HG02571 (cell line): ENCODE results near the gene C16orf89.
"Not testable (repeated sequence)": the region's sequence is repeated elsewhere in the genome, so short reads cannot be mapped to it uniquely, and the experiment has no call there.

Source experiments
- ATAC-seq: cut with Tn5 transposase; IDR thresholded peaks from one replicate; pipeline ENCODE4 v1.9.1; 2021; ENCODE audit warnings: mild to moderate bottlenecking, moderate library complexity; ENCODE audit not compliant: unreplicated experiment

The C16orf89 gene

DNA sequence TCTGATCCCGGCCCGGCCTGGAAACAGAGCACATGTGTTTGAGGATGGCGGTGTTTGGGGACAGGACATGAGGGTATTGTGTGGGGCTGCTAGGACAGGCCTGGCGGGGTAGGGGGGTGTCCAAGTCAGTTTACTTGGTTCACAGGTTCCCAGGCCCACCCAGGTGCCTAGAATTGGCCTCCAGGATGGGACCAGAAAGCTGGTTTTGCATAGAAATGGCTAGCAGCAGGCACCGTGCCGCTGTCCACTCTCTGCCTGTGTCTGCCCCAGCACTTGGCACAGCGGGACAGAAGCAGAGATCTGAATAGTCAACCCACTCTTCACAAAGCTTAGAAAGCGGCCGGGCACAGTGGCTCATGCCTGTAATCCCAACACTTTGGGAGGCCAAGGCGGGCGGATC is 20.0 kb upstream of the C16orf89 start:
- ATAC-seq = not testable (repeated sequence)

DNA sequence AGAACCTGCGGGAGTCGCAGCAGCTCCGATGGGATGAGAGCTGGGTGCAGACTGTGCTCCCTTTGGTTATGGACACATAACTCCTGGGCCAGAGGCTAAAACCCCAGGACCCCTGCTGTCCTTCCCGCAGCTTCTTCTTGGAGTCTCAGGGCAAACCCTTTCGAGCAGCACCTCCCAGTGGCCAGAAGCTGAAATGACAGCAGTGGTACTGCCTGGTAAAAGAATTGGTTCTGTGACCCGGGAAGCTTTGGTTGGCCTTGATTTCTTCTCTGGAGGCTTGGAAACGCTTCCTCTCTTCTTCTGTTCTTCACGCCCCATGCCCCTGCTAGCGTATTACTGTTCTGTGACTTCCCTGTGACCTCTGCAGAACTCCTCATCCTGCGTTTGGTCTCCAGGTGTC is 19.0 kb upstream of the C16orf89 start:
- ATAC-seq = not testable (repeated sequence)

DNA sequence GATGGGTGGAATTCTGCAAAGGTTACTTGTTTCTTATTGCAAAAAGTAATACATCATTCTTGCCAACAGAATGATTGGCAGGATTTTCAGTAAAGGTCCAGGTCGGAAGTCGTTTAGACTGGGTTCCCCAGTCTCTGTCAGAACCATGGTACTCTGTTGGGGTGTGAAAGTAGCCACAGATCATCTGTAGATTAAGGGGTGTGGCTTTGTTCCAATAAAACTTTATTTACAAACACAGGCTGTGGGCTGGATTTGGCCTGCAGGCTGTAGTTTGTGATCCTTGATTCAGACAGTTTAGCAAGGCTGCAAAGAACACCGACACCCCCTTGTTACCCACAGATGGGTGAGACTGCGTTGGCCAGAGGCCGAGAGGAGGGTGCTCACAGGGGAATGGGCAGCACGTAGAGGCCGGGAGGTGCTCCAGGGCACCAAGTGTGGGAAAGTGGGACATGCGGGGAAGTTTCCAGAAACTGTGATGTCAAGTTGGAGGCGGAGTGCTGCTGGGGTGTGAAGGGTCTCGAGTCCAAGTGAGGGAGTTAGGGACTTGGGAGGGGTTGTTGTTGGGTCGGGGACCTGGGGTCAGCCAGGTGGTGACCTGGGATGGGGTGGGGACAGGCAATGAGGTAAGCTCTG is 18.5 kb upstream of the C16orf89 start:
- ATAC-seq = not testable (repeated sequence)

DNA sequence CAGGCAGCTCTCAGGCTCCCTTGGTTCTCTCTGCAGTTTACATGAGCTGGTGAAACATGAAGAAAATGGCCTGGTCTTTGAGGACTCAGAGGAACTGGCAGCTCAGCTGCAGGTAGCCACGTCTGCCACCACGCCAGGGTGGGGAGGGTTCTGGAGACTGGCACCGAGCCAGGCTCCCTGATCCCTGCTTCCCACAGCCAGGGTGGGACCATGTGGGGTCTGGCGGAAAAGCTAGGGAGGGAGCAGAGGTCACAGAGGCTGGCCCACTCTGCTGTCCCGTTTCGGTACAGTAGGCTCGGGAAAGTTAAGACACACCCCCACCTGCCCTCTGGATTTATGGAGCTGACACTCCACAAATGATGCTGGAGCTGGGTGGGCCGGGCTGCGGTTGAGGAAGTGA is 17.9 kb upstream of the C16orf89 start:
- not testable (repeated sequence) for ATAC-seq

DNA sequence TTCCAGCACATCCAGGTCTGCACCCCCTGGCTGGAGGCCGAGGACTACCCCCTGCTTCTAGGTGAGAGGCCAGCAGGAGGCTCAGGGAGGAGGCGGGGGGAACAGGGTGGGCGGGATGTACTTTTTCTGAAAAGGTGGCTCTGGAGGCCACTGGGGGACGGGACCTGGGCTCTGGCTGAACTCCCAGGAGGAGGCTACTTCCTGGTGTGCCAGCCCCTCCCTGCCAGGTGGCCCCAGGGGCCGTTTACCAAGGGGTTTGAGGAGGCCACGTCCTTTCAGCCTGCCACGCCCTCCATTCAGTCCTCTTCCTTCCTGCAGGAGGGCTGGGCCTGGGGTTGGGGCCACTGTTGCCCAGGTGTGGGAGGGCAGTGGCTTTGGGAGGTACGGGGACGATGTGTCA is 15.2 kb upstream of the C16orf89 start:
- ATAC-seq = not testable (repeated sequence)

DNA sequence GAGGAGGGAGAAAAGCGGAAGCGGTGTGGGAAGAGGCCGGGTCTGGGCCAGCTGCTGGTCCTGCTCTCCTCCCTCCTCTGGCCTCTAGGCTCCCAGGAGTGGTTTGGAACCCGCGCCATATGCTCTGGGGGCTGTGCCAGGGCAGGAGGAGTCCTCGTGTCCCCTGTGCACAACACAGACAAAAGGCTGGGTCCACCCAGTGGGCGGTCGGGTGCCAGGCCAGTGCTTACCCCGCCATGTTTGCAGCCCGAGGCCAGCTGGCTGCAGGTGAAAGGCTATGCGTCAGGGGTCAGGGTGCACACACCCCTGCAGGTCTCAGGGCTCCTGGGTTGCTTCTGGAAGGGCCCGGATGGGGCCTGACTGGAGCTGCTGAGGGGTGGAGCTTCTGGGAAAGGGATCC is 14.7 kb upstream of the C16orf89 start:
- not testable (repeated sequence) for ATAC-seq

DNA sequence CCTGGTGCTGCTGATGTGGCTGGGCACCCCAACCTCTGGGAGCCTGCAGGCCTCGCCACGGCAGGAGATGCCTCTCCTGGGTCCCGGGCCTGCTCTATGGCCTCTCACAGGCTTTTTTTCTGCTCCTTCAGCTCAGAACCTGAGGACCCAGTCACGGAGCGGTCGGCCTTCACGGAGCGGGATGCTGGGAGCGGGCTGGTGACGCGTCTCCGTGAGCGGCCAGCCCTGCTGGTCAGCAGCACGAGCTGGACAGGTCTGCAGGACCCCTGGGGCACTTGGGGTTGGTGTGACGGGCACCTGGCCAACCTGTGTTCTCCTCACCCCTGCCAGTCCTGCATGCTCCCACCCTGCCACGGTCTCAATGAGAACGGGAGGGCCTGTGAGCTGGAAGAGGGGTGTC is 12.9 kb upstream of the C16orf89 start:
- no peak for ATAC-seq

DNA sequence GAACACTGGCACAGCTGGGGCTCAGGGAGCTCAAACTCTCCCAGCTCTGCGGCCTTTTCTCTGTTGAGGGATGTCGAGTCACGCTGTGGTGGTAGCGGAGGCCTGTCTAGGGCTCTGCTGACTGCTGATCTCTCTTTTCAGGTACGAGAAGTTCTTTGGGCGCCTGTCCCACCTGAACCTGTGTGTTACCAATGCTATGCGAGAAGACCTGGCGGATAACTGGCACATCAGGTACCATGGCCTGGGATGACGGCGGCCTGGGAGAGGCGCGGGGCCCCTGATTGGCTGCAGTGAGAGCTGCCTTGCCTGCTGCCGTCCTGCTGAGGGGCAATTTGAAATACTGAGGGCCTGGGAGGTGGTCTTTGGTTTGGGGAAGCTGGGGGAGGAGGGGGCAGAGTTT is 11.5 kb upstream of the C16orf89 start:
- ATAC-seq = no peak

DNA sequence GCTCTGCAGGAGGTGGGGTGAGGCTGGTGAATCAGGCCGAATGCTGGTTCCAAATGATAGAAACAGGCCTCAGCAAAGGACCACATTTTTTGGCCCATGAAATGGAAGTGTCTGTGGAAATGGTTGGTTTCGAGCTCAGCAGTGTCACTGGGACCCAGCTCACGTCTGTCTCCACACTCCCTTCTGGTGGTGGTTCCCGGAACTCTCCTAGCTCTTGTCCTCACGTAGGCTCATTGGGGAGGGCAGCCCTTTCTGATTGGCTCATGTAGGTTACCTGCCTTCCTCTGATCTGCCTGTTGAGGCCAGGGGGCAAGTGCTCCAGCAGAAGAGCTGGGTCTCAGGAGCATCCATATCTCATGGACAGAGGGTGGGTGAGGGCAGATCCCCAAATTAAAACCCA is 9.9 kb upstream of the C16orf89 start:
- ATAC-seq = no peak

DNA sequence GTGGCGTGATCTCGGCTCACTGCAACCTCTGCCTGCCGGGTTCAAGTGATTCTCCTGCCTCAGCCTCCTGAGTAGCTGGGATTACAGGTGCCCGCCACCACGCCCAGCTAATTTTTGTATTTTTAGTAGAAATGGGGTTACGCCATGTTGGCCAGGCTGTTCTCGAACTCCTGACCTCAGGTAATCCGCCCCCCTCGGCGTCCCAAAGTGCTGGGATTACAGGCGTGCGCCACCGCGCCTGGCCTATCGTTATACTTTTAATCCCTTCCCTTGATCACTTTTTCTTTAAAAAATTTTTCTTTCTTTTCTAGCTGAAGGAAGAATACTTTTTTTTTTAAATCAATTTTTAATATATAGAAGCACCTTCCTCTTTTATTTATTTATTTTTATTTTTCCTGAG is 8.0 kb upstream of the C16orf89 start:
- ATAC-seq = not testable (repeated sequence)

DNA sequence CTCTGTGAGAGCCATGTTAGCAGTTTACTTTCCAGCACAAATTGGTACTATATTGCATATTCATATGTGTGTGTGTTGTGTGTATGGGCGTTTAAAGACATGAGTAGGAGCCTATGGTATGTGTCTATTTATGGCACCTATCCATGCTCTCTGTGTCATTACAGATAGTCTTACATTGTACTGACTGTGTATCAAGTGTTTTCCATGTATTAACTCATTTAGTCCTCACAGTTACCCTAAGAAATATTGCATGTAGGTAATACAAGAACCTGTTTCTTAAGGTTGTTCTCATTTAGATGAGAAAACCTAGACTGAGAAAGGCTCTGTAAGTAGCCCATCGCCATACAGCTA is 7.5 kb upstream of the C16orf89 start:
- ATAC-seq = no peak

DNA sequence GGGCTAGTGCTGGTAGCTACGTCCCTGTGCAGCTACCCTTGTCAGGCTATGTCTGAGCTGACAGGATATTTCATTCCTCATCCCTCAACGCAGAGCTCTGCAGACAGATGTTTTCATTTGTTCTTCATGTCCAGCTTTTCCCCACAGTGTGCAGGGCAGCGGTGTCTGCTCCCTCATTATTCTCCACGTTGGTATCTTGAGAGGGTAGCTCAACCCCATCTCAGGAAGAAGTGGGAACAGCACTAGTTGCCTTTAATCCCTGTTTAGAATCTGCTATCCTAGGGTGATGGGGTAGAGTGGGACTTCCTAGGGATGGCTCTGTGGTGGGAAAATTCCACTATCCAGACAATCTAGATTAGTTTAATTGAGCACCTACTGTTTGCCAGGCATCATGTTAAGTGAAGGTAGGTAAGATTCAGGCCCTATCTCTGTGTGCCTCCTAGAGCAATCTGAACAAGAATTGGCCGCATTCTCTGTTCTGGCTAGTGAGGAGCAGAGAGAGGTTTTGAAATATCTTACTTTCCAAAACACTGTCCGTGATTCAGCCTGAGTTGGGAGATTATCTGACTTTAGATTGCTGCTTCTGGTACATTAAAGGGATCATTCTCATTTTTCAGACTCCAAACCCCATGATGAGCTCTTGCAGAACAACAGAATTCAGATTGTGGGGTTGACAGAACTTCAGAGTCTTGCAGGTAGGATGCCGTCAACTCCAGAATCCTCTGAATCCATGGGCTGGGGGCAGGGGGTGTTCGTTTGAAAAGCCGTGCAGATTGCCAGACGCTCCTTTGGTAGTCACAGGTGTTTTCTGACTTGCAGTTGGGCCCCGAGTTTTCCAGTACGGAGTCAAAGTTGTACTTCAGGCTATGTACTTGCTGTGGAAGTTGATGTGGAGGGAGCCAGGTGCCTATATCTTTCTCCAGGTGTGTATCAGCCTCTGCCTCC is 6.8 kb upstream of the C16orf89 start:
- no peak for ATAC-seq

DNA sequence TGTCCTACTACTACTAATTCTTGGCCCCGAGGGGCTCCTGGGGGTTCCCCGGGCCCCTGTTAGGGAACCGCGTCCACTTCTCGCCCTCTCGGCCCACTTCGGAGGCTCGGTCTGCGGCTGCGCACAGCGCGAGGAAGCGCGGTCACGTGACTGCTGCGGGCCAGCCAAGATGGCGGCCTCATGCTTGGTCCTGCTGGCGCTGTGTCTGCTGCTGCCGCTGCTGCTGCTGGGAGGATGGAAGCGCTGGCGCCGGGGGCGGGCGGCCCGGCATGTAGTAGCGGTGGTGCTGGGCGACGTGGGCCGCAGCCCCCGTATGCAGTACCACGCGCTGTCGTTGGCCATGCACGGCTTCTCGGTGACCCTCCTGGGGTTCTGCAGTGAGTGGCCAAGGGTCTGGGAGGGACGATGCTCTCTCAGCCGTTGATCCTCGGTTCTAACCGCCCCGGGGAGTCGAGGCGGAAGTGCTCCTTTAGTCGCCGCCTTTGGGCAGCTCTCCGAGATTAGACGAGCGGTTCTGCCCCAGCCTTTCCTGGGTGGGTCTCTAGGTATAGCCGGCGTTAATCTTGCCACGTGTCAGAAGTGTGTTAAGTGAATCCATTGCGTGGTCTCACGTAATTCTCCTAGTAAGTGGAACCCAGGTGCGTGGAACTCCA is 6.1 kb upstream of the C16orf89 start, which contains the start of gene ALG1:
ALG1 (plus strand) TSS at position 163 of the 653 bp plus-strand sequence; CDS start at position 170, 7 bp downstream.
- peak; percentile 72 for ATAC-seq

DNA sequence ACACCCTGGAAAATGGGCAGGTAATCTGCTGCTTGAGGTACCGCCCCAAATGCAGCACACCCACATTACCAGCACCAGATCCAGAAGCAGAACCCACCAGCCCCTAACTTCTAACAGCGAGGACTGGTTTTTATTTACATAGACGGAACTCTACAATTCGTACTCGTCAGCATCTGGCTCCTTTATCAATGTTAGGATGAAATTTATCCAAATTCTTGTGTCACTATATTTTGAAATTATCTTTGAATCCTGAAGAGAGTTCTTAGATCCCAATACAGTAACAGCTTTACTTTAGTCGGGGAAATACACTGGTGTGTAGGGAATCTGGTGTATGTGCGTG is 5.6 kb upstream of the C16orf89 start:
- ATAC-seq = no peak

DNA sequence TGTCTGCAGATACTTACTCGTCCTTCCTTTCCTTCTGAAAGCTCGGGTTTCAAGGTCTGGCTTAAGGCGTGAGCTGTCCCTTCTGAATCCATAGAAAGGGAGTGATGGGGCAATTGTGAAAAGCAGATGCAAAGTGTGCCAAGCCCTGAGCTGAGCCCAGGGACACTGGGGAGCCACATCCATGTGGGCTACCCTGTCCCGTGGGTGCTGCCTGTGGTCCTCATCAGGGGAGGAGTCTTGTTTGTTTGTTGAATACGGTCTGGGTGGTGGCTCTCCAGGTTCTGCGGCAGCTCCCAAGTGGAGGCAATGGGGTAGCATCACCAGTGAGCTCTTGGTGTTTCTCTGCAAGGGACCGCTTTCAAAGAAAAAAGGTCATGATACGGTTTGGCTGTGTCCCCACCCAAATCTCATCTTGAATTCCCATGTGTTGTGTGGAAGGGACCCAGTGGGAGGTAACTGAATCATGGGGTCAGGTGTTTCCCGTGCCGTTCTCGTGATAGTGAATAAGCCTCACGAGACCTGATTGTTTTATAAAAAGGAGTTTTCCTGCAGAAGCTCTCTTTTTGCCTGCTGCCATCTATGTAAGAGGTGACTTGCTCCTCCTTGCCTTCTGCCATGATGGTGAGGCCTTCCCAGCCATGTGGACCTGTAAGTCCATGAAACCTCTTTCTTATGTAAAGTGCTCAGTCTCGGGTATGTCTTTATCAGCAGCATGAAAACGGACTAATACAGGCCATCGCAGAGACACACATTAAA is 4.9 kb upstream of the C16orf89 start:
- ATAC-seq = no peak

DNA sequence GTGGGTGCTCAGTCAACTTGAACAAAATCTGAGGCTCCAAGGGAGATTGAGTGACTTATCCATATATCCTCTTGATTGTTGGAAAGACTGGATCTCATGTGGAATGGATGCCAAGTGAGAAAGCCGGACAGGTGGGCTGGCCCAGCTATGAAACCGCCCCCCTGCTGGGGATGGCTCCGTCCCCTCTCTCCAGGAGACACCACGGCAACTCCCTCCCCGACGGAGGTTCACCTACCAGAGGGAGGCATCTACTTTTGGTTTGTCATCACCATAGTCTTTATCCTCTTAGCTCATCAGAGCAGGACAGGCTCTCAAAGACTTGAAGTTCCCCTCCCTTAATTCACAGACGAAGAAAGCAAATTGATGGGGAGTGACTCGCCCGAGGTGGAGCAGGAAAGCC is 4.1 kb upstream of the C16orf89 start:
- ATAC-seq = no peak

DNA sequence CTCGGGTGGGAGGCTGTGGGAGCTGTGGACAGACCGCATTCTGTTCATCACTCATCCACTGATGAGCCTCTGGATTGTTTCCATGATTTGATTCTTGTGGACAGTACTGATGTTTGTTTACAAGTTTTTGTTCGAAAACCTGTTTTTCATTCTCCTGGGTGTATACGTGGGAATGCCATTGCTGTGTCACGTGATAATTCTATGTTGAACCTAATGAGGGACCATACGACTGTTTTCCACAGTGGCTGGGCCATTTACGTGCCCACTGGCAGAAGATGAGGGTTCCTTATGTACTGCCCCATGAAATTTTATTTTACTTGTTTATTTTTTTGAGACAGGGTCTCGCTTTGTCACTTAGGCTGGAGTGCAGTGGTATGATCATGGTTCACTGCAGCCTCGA is 3.3 kb upstream of the C16orf89 start:
- ATAC-seq = no peak

DNA sequence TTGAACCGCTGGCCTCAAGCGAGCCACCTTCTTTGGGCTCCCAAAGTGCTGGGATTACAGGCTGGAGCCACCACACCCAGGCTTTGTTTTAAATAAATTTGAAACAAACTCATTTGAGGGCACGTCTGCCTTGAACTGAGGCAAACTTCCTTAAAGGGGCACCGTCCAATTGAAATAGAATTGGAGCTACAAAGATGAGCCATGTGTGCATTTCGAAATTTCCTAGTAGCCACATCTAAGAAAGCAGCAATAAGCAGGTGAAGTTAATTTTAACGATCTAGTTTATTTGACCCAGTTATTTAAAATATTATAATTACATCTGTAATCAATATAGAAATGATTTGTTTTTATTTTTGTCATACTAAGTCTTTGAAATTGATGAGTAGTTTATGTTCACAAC is 755 bp upstream of the C16orf89 start:
- no peak for ATAC-seq

DNA sequence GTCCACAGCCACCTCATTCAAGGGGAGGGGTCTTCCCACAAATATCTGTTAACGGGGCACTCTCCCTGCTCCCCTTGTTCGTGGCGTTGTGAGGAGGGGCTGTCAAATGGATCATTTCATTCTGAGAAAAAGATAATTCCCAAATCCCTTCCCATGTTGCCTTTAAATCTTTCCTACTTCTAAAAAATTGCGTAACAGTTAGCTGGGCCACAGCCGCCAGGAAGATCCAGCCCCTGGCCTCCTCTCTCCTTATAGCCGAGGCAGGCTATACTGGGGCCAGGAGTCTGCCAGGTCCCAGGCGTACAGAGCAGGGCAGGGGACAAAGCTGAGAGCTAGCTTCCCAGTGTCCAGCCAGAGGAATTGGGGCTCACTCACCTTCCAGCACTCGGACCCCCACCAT is 430 bp downstream of the C16orf89 start:
- no peak for ATAC-seq

DNA sequence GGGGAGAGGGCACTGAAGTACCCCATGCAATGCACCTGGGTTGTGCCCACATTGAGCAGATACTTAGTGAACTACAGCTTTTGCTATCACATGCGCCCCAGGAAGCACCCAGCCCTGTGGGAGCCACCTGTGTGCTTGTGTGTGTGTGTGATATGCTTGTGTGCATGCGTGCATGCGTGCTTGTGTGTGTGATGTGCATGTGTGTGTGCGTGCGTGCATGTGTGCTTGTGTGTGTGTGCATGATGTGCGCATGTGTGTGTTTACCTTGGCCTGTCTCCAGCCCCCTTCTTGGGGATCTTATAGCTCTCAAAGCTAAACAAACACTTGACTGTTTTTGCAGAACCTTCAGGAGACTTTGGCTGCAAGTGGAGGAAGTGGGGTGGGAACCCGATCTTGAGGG is 841 bp downstream of the C16orf89 start:
- ATAC-seq = no peak
